Mucosa of stomach (tissue), 1 donor: Measurements from ENCODE around the gene SEC61G.

Source experiments
- H3K27me3 ChIP-seq: one replicate; pipeline ENCODE4 v1.7.0; 2013; ENCODE audit warnings: mild to moderate bottlenecking, low read length; ENCODE audit not compliant: control insufficient read depth, insufficient read depth
- H3K36me3 ChIP-seq: one replicate; pipeline ENCODE4 v1.7.0; 2013; ENCODE audit warnings: low read length; ENCODE audit not compliant: control insufficient read depth, insufficient read depth
- H3K4me1 ChIP-seq: one replicate; pipeline ENCODE4 v1.7.0; 2013; ENCODE audit warnings: mild to moderate bottlenecking, low read length; ENCODE audit not compliant: control insufficient read depth, insufficient read depth
- H3K4me3 ChIP-seq: one replicate; pipeline ENCODE4 v1.7.0; 2013; ENCODE audit warnings: low read length
- H3K9ac ChIP-seq: one replicate; pipeline ENCODE4 v1.7.0; 2013; ENCODE audit warnings: mild to moderate bottlenecking, low read length, moderate library complexity
- H3K9me3 ChIP-seq: one replicate; pipeline ENCODE4 v1.7.0; 2013; ENCODE audit warnings: mild to moderate bottlenecking, low read length, moderate library complexity; ENCODE audit not compliant: control insufficient read depth
- donor health status: Pancreatic carcinoma.

The SEC61G gene

GRCh38 chr7:54782314-54782713 lies 23.3 kb upstream of the SEC61G start:
- Histone ChIP-seq H3K9ac (no peak overlapping the region), H3K27me3 (no peaks in the 10 kb centered on the region), H3K36me3 (no peaks in the 10 kb centered on the region), H3K4me1 (no peaks in the 10 kb centered on the region), H3K9me3 (no peaks in the 10 kb centered on the region), H3K4me3 (no peak overlapping the region)

GRCh38 chr7:54781134-54781920 lies 22.3 kb upstream of the SEC61G start:
- Histone ChIP-seq H3K9ac (no peak overlapping the region), H3K27me3 (no peaks in the 10 kb centered on the region), H3K4me3 (no peak overlapping the region), H3K36me3 (no peaks in the 10 kb centered on the region), H3K9me3 (no peaks in the 10 kb centered on the region), H3K4me1 (no peaks in the 10 kb centered on the region)

- H3K9ac ChIP-seq = no peak overlapping the region
- H3K9me3 ChIP-seq = no peaks in the 10 kb centered on the region
- H3K4me1 ChIP-seq = no peaks in the 10 kb centered on the region
- H3K27me3 ChIP-seq = no peaks in the 10 kb centered on the region
- H3K36me3 ChIP-seq = no peaks in the 10 kb centered on the region
- H3K4me3 ChIP-seq = no peak overlapping the region
These were observed 21.5 kb upstream of the SEC61G start for GRCh38 chr7:54780490-54780889.

DNA sequence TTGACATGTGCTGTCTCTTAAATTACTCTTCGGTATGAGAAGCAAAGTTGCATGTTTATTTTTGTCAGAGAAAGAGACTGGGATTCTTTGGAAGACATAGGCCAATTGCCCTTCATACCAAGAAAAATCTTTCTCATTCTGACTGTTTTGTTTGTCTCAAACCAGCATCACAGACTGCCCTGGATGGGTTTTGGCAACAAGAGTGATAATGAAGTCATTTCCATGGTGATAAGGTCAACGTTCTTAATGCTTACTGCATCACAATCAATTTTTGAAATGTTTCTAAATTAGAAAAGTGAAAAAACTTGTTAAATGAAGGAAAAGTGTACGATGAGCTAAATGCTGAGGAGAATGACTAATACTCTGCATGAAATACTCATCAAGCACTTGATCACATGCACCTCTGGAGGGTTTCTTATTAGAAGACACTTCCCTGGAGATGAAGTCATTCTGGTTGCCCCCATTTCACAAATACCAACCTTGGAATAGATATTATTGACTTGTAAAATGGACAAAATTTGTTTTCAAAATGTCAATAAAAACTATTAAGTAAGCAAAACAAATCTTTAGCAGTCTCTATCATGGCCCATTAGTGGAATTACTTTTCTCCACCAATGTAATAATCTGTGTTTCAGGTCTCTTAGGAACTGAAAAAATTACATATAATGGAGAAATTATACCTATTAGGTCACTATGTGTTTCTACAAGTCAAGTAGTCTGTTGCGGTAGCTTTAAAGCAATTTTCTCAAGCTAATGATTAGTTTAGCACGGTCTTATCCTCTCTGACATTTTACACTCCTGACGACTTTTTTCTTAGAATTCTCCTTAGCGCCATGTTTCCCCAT lies 19.9 kb upstream of the SEC61G start:
- Histone ChIP-seq H3K9me3 (no peaks in the 10 kb centered on the region), H3K36me3 (no peaks in the 10 kb centered on the region), H3K4me3 (no peak overlapping the region), H3K9ac (no peak overlapping the region), H3K27me3 (no peaks in the 10 kb centered on the region), H3K4me1 (no peaks in the 10 kb centered on the region)

GRCh38 chr7:54778166-54778565 lies 19.2 kb upstream of the SEC61G start:
- Histone ChIP-seq H3K9me3 (no peaks in the 10 kb centered on the region), H3K27me3 (no peaks in the 10 kb centered on the region), H3K9ac (no peak overlapping the region), H3K36me3 (no peaks in the 10 kb centered on the region), H3K4me1 (no peaks in the 10 kb centered on the region), H3K4me3 (no peak overlapping the region)

GRCh38 chr7:54774785-54775740 lies 16.1 kb upstream of the SEC61G start:
- Histone ChIP-seq H3K4me1 (no peaks in the 10 kb centered on the region), H3K9ac (no peak overlapping the region), H3K4me3 (no peak overlapping the region), H3K9me3 (no peaks in the 10 kb centered on the region), H3K36me3 (no peaks in the 10 kb centered on the region), H3K27me3 (no peaks in the 10 kb centered on the region)

DNA sequence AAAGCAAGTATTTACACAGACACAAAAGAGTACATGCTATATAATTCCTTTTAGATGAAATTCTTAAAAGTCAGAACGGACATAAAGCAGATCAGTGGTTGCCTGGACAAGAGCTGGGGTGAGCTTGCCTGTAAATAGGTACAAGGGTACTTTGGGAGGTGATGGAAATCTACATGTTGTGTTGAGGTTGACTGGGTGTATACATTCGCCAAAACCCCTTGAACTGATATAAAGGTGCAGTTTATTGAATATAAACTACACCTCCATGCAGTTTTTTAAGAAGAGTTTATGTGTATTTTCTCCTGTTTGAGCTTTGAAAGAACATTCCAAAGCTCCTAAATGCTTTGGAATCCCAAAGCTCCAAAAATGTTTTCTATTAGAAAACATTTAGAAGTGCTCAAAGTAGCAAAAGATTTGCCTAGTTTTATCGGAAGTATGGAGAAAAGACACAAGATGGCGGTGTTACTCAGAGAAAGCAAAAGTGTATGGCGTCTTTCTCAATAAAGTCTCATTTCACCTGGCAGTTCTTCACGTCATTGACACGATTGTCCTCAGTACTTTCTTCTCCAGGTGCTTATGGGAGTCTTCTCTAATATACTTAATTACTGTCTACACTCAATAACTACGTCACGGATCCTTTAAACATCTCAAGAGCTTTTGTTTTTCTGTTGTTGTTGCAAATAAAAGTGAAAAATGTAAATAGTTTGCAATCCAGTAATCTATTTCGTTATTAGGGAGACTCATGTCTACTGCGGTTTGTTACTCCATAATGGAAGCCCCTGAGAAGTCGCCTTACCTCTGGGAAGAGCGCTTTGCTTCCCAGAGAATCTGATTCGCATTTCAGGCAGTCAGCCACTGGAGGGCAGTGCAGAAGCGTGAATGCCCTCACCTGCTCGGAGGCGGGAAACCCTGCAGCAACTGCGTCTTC lies 14.7 kb upstream of the SEC61G start:
- H3K4me1 ChIP-seq = no peaks in the 10 kb centered on the region
- H3K36me3 ChIP-seq = no peaks in the 10 kb centered on the region
- no peaks in the 10 kb centered on the region for H3K9me3 ChIP-seq
- no peak overlapping the region for H3K4me3 ChIP-seq
- H3K27me3 ChIP-seq = peaks cover 10% of the 10 kb centered on the region
- H3K9ac ChIP-seq = peak overlapping the region; percentile 29

- no peaks in the 10 kb centered on the region for H3K4me1 ChIP-seq
- no peak overlapping the region for H3K4me3 ChIP-seq
- peaks cover 10% of the 10 kb centered on the region for H3K27me3 ChIP-seq
- H3K9me3 ChIP-seq = no peaks in the 10 kb centered on the region
- no peaks in the 10 kb centered on the region for H3K36me3 ChIP-seq
- no peak overlapping the region for H3K9ac ChIP-seq
These were observed 10.2 kb upstream of the SEC61G start for GRCh38 chr7:54769203-54769602.

DNA sequence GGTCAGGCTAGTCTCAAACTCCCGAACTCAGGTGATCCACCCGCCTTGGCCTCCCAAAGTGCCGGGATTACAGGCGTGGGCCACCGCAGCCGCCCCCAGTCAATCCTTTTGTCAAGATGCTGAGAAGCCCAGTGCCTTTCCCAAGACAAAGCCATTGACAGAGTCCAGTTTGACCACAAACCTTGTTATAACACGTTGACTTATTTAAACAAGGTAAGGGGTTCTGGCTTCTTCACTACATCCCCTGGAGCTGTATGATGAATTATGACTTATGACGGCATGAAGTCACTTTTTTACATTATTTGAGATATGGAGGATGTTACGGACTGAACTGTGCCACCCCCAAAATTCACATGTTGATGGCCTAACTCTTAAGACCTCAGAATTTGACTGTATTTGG lies 5.8 kb upstream of the SEC61G start:
- Histone ChIP-seq H3K4me1 (no peaks in the 10 kb centered on the region), H3K36me3 (no peaks in the 10 kb centered on the region), H3K9ac (no peak overlapping the region), H3K4me3 (no peak overlapping the region), H3K27me3 (peaks cover 9% of the 10 kb centered on the region), H3K9me3 (no peaks in the 10 kb centered on the region)

DNA sequence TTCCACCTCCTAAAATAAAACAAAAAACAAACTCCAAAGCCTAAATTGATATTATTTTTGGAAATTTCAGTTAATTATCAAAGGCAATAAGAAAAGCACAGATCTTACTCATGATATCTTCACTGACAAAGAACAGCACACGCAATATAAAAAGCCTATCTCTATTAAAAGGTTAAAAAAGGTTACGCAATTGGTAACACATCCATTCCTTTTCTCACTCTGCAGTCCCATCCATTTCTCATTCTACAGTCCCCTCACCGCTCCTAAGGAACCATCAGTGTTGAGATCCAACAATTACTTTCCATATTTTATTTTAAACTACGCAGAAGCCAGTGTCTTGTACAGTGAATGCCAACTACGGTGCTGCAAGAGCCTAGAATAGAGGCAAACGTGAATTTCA lies 1.3 kb downstream of the SEC61G start:
- no peaks in the 10 kb centered on the region for H3K27me3 ChIP-seq
- H3K4me1 ChIP-seq = peaks cover 5% of the 10 kb centered on the region
- H3K36me3 ChIP-seq = no peaks in the 10 kb centered on the region
- peak overlapping the region; percentile 99 for H3K4me3 ChIP-seq
- peak overlapping the region; percentile 98 for H3K9ac ChIP-seq
- H3K9me3 ChIP-seq = no peaks in the 10 kb centered on the region

- no peak overlapping the region for H3K9ac ChIP-seq
- no peaks in the 10 kb centered on the region for H3K4me1 ChIP-seq
- no peak overlapping the region for H3K4me3 ChIP-seq
- H3K27me3 ChIP-seq = no peaks in the 10 kb centered on the region
- H3K36me3 ChIP-seq = no peaks in the 10 kb centered on the region
- H3K9me3 ChIP-seq = no peaks in the 10 kb centered on the region
These were observed 9.8 kb downstream of the SEC61G start for GRCh38 chr7:54749200-54749599.
